ENCODE measurements around the gene TOR1A. TPM values are rescaled to one million over a fixed set of nuclear protein-coding genes. Genes with fewer than 3 reads are reported as not detected.

Gene TOR1A
- total RNA-seq, 1 donor from 2014 or later, result 33.8 TPM

- no peak for DNase-seq (ENCODE audit: low spot score in 2 of 2, unreplicated experiment in 2 of 2)
- Mint-ChIP-seq H3K27me3 (ENCODE audit: low read depth) (no peaks in the 10 kb centered on the region), H3K36me3 (peaks cover 7% of the 10 kb centered on the region), H3K4me3 (no peak overlapping the region), H3K27ac (no peak overlapping the region), H3K9me3 (no peaks in the 10 kb centered on the region), H3K4me1 (peaks cover 34% of the 10 kb centered on the region)
- TF ChIP-seq CTCF (IDR thresholded peaks at IDR 0.05; ENCODE audit: unreplicated experiment), result no peak
These were observed 14.8 kb upstream of the TOR1A start for GRCh38 chr9:129838707-129839259.

- H3K36me3 Mint-ChIP-seq, result peaks cover 10% of the 10 kb centered on the region
- no peak for DNase-seq (ENCODE audit: low spot score in 2 of 2, unreplicated experiment in 2 of 2)
- no peaks in the 10 kb centered on the region for H3K9me3 Mint-ChIP-seq
- H3K27ac Mint-ChIP-seq, result peak overlapping the region; percentile 93
- H3K27me3 Mint-ChIP-seq (ENCODE audit: low read depth), result no peaks in the 10 kb centered on the region
- H3K4me3 Mint-ChIP-seq, result peak overlapping the region; percentile 93
- no peak for TF ChIP-seq CTCF (IDR thresholded peaks at IDR 0.05; ENCODE audit: unreplicated experiment)
- peaks cover 34% of the 10 kb centered on the region for H3K4me1 Mint-ChIP-seq
These were observed 12.5 kb upstream of the TOR1A start for GRCh38 chr9:129836311-129837007.

- no peaks in the 10 kb centered on the region for H3K9me3 Mint-ChIP-seq
- no peaks in the 10 kb centered on the region for H3K27me3 Mint-ChIP-seq (ENCODE audit: low read depth)
- peak overlapping the region; percentile 93 for H3K27ac Mint-ChIP-seq
- DNase-seq (ENCODE audit: low spot score in 2 of 2, unreplicated experiment in 2 of 2), result no peak
- H3K4me3 Mint-ChIP-seq, result peak overlapping the region; percentile 93
- TF ChIP-seq CTCF (IDR thresholded peaks at IDR 0.05; ENCODE audit: unreplicated experiment), result no peak
- H3K4me1 Mint-ChIP-seq, result peaks cover 34% of the 10 kb centered on the region
- H3K36me3 Mint-ChIP-seq, result peaks cover 12% of the 10 kb centered on the region
These were observed 11.9 kb upstream of the TOR1A start for GRCh38 chr9:129835860-129836223.

DNA sequence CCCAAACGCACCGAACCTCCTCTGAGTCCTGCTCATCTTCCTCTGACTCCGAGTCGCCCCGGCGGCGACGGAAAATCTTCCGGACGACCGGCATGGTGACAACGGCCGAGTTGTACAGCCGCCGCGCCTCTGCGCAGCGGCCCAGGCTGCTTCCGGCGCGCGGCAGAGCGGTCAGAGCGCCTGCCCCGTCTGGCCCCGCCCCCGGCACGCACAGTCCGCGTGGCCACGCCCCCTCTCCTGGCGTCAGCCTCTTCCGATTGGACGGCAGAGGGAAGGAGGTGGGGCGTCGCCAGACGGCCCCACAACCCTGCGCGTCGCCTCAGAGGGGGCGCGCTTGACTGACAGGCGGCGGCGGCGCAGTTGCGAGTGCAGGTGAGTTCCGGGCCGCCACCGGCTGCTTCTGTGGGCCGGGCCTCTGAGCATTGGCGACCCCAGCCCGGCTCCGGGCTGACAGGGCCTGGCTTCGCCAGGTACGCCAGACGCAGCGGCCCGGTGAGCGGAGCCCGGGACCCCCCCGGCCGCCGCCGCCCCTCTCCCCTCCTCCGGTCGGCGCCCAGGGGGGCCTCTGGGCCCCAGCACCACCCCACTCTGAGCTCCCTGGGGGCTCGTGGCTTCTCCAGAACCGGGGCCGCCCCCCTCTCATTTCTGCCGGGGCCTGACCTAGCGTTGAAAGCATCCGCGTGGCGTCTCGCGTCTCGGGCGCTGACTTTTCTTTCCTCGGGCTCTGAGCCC, 11.4 kb upstream of the TOR1A start, which contains the start of the genes C9orf78 and USP20:
Gene C9orf78 (minus strand): TSS at position 148 of the 732 bp plus-strand sequence. CDS start 54 bp downstream, at position 94.
Gene USP20 (plus strand): TSS at position 331 of the 732 bp plus-strand sequence. CDS start 17,098 bp downstream, outside the sequence.
- H3K27ac Mint-ChIP-seq, result peak within 1 kb of the TSS; percentile 99
- no peak for TF ChIP-seq CTCF (IDR thresholded peaks at IDR 0.05; ENCODE audit: unreplicated experiment)
- DNase-seq (ENCODE audit: low spot score in 2 of 2, unreplicated experiment in 2 of 2), result peak; percentile 98 to 99
- peaks cover 14% of the 10 kb centered on the region for H3K36me3 Mint-ChIP-seq
- no peaks in the 10 kb centered on the region for H3K27me3 Mint-ChIP-seq (ENCODE audit: low read depth)
- no peaks in the 10 kb centered on the region for H3K9me3 Mint-ChIP-seq
- peak within 1 kb of the TSS; percentile 99 for H3K4me3 Mint-ChIP-seq
- peaks cover 34% of the 10 kb centered on the region for H3K4me1 Mint-ChIP-seq

- DNase-seq (ENCODE audit: low spot score in 2 of 2, unreplicated experiment in 2 of 2), result no peak
- no peak for TF ChIP-seq CTCF (IDR thresholded peaks at IDR 0.05; ENCODE audit: unreplicated experiment)
- H3K36me3 Mint-ChIP-seq, result peaks cover 14% of the 10 kb centered on the region
- H3K9me3 Mint-ChIP-seq, result no peaks in the 10 kb centered on the region
- H3K4me3 Mint-ChIP-seq, result peak overlapping the region; percentile 99
- peak overlapping the region; percentile 99 for H3K27ac Mint-ChIP-seq
- H3K4me1 Mint-ChIP-seq, result peaks cover 34% of the 10 kb centered on the region
- H3K27me3 Mint-ChIP-seq (ENCODE audit: low read depth), result no peaks in the 10 kb centered on the region
These were observed 10.7 kb upstream of the TOR1A start for GRCh38 chr9:129834489-129835127.
